Left lung (tissue), 10 donors: ENCODE measurements around the gene ABAT. TPM values are rescaled to one million over a fixed set of nuclear protein-coding genes. Genes with fewer than 3 reads are reported as not detected.
"Not testable (repeated sequence)": the region's sequence is repeated elsewhere in the genome, so short reads cannot be mapped to it uniquely, and the experiment has no call there.

Experiments
- ATAC-seq: fragments of 200-7000 bp; cut with Tn5 transposase; one replicate; pipeline ENCODE4 v1.9.1; 2020; ENCODE audit warnings: moderate library complexity
- DNase-seq, 4 donors: peaks; one replicate each; pipeline ENCODE4 v3.0.0-alpha.2; 2013 to 2020
- H3K27ac ChIP-seq, 2 donors: fragments of 200-600 bp; sonication (generic) in 1 of 2; one replicate each; pipeline versions ENCODE4 v1.5.0 to v1.8.0; 2020 to 2021
- H3K27me3 ChIP-seq, 2 donors: fragments of 200-600 bp; sonication (generic) in 1 of 2; one replicate each; pipeline versions ENCODE4 v1.5.0 to v1.8.0; 2020 to 2021
- H3K36me3 ChIP-seq, 2 donors: fragments of 200-600 bp; sonication (generic) in 1 of 2; one replicate each; pipeline versions ENCODE4 v1.5.0 to v1.8.0; 2020 to 2021
- H3K4me1 ChIP-seq, 2 donors: fragments of 200-600 bp; one replicate each; pipeline ENCODE4 v1.8.0; 2021
- H3K4me3 ChIP-seq, 2 donors: fragments of 200-600 bp; sonication (generic) in 1 of 2; one replicate each; pipeline versions ENCODE4 v1.5.0 to v1.8.0; 2020 to 2021; ENCODE audit warnings: mild to moderate bottlenecking in 1 of 2
- H3K9me3 ChIP-seq, 2 donors: fragments of 200-600 bp; sonication (generic) in 1 of 2; one replicate each; pipeline versions ENCODE4 v1.5.0 to v1.8.0; 2020 to 2021
- intact Hi-C, 2 donors: fragments of 100-400 bp; cut with DNase I; formaldehyde crosslinking; loops; one replicate each; pipeline versions ENCODE4 v1.11.2 to v1.14.2; 2022
- polyA plus RNA-seq, 6 donors: library from polyadenylated mRNA; unstranded; fragments of 120-200 nt; gene quantifications; one replicate each; pipeline ENCODE4 v1.2.1, GENCODE V29; 2013; ENCODE audit not compliant: insufficient read length in 6 of 6
- total RNA-seq, 2 donors: library from RNA; stranded (reverse); fragmentation: NEBNext Ultra II Directional; extraction: Animal tissue kit (Norgen Biotek cat#: 25700); gene quantifications; one replicate each; pipeline ENCODE4 v1.2.1, GENCODE V29; 2021
- TF ChIP-seq, protein P1 (sequence below), 2 donors: fragments of 200-600 bp; sonication (generic) in 1 of 2; IDR thresholded peaks; one replicate each; pipeline versions ENCODE4 v1.5.0 to v1.8.0; 2021; ENCODE audit warnings: antibody characterized with exemption in 2 of 2
- donor health status: DM: no; HTN: yes; CAD: no.
- donor health status: DM: no; HTN: no; CAD: no.

Gene ABAT
- total and polyA plus RNA-seq, 8 donors, result 8.0 to 42.6 (median 35.3) TPM

DNA sequence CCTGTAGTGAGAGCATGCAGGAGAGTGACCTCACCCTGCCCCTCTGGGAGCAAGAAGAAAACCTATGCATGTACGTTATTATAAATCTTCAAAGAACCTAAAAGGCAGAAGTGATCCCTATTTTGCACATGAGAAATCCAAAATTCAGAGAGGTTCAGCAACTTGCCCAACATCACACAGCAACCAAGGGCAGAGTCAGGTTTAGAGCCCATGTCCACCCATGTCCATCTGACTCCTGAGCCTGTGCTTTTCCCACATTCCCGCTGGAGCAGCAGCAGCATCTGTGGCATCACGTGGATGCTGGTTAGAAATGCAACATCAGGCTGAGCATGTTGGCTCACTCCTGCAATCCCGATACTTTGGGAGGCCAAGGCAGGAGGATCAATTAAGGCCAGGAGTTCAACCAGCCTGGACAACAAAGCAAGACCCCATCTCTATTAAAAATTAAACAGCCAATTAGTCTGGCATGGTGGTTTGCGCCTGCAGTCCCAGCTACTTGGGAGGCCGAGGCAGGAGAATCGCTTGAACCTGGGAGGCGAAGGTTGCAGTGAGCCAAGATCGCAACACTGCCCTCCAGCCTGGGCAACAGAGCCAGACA, 26.6 kb upstream of the ABAT start:
- no peak for DNase-seq
- peaks cover 0 to 64% of the 10 kb centered on the region in 2 donors for H3K36me3 ChIP-seq
- no peaks in the 10 kb centered on the region for H3K27me3 ChIP-seq
- H3K27ac ChIP-seq, result no peak overlapping the region
- H3K4me3 ChIP-seq, result no peak overlapping the region
- intact Hi-C loops, result no loop called here
- H3K4me1 ChIP-seq, result peaks cover 0 to 15% of the 10 kb centered on the region in 2 donors
- H3K9me3 ChIP-seq, result no peaks in the 10 kb centered on the region
- ATAC-seq, result no peak
- TF ChIP-seq, protein P1, sequence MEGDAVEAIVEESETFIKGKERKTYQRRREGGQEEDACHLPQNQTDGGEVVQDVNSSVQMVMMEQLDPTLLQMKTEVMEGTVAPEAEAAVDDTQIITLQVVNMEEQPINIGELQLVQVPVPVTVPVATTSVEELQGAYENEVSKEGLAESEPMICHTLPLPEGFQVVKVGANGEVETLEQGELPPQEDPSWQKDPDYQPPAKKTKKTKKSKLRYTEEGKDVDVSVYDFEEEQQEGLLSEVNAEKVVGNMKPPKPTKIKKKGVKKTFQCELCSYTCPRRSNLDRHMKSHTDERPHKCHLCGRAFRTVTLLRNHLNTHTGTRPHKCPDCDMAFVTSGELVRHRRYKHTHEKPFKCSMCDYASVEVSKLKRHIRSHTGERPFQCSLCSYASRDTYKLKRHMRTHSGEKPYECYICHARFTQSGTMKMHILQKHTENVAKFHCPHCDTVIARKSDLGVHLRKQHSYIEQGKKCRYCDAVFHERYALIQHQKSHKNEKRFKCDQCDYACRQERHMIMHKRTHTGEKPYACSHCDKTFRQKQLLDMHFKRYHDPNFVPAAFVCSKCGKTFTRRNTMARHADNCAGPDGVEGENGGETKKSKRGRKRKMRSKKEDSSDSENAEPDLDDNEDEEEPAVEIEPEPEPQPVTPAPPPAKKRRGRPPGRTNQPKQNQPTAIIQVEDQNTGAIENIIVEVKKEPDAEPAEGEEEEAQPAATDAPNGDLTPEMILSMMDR (IDR thresholded peaks at IDR 0.05), result no peak

- Histone ChIP-seq H3K27ac (no peak overlapping the region), H3K36me3 (peaks cover 0 to 54% of the 10 kb centered on the region in 2 donors), H3K4me1 (peaks cover 0 to 13% of the 10 kb centered on the region in 2 donors), H3K27me3 (no peaks in the 10 kb centered on the region), H3K9me3 (no peaks in the 10 kb centered on the region), H3K4me3 (no peak overlapping the region)
- TF ChIP-seq, protein P1 (IDR thresholded peaks at IDR 0.05), result no peak
- DNase-seq, result no peak
- intact Hi-C loops, result no loop called here
- no peak for ATAC-seq
These were observed 25.5 kb upstream of the ABAT start for GRCh38 chr16:8648877-8649276.

DNA sequence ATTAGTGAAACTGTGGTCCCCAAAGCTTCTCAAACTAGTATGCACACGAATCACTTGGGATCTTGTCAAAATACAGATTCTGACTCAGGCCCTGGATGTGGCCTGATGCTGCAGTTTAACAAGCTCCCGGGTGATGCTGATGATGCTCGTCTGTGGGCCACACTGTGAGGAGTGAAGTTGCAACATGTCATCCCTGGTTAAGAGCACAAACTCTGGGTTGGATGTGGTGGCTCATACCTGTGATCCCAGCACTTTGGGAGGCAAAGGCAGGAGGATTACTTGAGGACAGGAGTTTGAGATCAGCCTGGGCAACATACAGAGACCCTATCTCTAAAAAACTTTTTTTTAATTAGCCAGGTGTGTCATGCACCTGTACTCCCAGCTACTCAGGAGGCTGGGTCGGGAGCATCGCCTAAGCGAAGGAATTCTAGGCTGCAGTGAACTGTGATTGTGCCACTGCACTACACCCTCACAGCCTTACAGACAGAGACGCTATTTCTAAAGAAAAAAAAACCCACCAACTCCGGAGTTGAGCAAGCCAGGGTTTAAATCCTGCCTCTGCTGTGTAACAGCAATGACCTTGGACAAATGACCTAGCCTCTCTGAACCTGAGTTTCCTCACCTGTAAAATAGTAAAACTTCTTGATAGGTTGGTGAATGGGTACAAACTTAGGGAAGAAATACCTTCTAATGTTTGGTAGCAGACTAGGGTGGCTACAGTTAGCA, 24.4 kb upstream of the ABAT start:
- H3K4me3 ChIP-seq, result no peak overlapping the region
- H3K9me3 ChIP-seq, result no peaks in the 10 kb centered on the region
- TF ChIP-seq, protein P1 (IDR thresholded peaks at IDR 0.05), result no peak
- H3K27me3 ChIP-seq, result no peaks in the 10 kb centered on the region
- intact Hi-C loops, result no loop called here
- no peak for DNase-seq
- H3K36me3 ChIP-seq, result peaks cover 0 to 43% of the 10 kb centered on the region in 2 donors
- ATAC-seq, result no peak
- H3K27ac ChIP-seq, result no peak overlapping the region
- H3K4me1 ChIP-seq, result peaks cover 0 to 1% of the 10 kb centered on the region in 2 donors

GRCh38 chr16:8651958-8652357, 22.5 kb upstream of the ABAT start:
- DNase-seq, intact Hi-C loops, H3K27ac ChIP-seq, H3K9me3 ChIP-seq, H3K4me3 ChIP-seq, ATAC-seq, H3K27me3 ChIP-seq, H3K4me1 ChIP-seq: not testable (repeated sequence)
- H3K36me3 ChIP-seq, result peaks cover 0 to 23% of the 10 kb centered on the region in 2 donors

- intact Hi-C loops, result no loop called here
These were observed 19.2 kb upstream of the ABAT start for GRCh38 chr16:8655184-8655717.

More at GRCh38 chr16:8655184-8655717, 19.2 kb upstream of the ABAT start:
- Histone ChIP-seq H3K27me3 (no peaks in the 10 kb centered on the region), H3K9me3 (no peaks in the 10 kb centered on the region), H3K4me3 (no peak overlapping the region), H3K36me3 (no peaks in the 10 kb centered on the region), H3K4me1 (no peaks in the 10 kb centered on the region), H3K27ac (no peak overlapping the region)
- TF ChIP-seq, protein P1 (IDR thresholded peaks at IDR 0.05), result peak; percentile 26 to 27
- ATAC-seq (peak; percentile 82), DNase-seq (no peak)
